ENCODE measurements around the gene CWC22.

DNA sequence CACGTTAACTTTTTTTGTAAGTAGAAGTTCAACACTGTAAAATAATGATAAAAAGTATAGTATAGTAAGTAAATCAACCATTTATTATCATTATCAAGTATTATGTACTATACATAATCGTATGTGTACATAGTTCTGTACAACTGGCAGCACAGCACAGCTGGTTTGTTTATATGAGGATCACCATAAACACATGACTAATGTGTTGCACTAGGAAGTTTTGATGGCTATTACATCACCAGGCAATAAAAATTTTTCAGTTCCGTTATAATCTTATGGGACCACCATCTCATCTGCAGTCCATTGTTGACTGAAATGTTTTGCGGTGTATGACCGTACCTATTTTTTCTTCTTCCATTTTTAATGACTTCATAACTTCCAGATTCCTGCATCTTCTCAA is 106.4 kb downstream of the CWC22 start:
- TF ChIP-seq CTCF (IDR thresholded peaks at IDR 0.05) (no peak), RCOR1 (IDR thresholded peaks at IDR 0.05; ENCODE audit: low read length) (no peak), MAX (IDR thresholded peaks at IDR 0.05; ENCODE audit: low read depth) (no peak), FOXM1 (IDR thresholded peaks at IDR 0.05; ENCODE audit: low read depth) (no peak), EZH2phosphoT487 (IDR thresholded peaks at IDR 0.05; ENCODE audit: borderline replicate concordance, low read depth) (no peak), SMC3 (IDR thresholded peaks at IDR 0.05; ENCODE audit: low read depth, low read length) (no peak), USF2 (IDR thresholded peaks at IDR 0.05; ENCODE audit: borderline replicate concordance, low read depth, low read length) (no peak), ZBTB33 (IDR thresholded peaks at IDR 0.05; ENCODE audit: borderline replicate concordance, low read depth) (no peak), EP300 (IDR thresholded peaks at IDR 0.05; ENCODE audit: borderline replicate concordance in 1 of 2, low read depth in 1 of 2, low read length in 1 of 2) (no peak), POLR2AphosphoS5 (IDR thresholded peaks at IDR 0.05; ENCODE audit: low read depth, low read length) (no peak), NRF1 (IDR thresholded peaks at IDR 0.05; ENCODE audit: low read depth, low read length) (no peak), RAD21 (IDR thresholded peaks at IDR 0.05; ENCODE audit: low read length) (no peak)
